K562 (cell line): Measurements from ENCODE around the gene ANO10. TPM values are rescaled to one million over a fixed set of nuclear protein-coding genes. Genes with fewer than 3 reads are reported as not detected.
A peak's percentile ranks its signal among the peaks of the same experiment; 100 is the strongest.

Experiments used
- ATAC-seq: fragments of 200-7000 bp; cut with Tn5 transposase; 3 replicates; pipeline ENCODE4 v1.9.1; 2020; ENCODE audit warnings: moderate library complexity
- BruUV-seq: library from RNA; stranded (reverse); fragments of 400-500 nt; replicated peaks from 2 replicates; lab custom pipeline; 2021; lab: Mats Ljungman, UMichigan
- CTCF ChIA-PET: fragments of 300-600 bp; formaldehyde crosslinking; extraction: SDS; loops from one replicate; lab custom pipeline; 2021; ENCODE audit warnings: low intra/inter-chr PET ratio; lab: Yijun Ruan, JAX
- POLR2A ChIA-PET: fragments of 300-600, 350-650 bp; sonication (Branson Sonifier 250); formaldehyde crosslinking; extraction: SDS; loops from one replicate; lab custom pipeline; 2021; ENCODE audit warnings: antibody characterized with exemption, inconsistent platforms; lab: Yijun Ruan, JAX
- DNase-seq, 4 experiments: peaks; one replicate each; pipeline versions ENCODE4 v3.0.0 to v3.0.0-alpha.2; 2011 to 2018; ENCODE audit warnings: low spot score in 3 of 4, mixed read lengths in 3 of 4; ENCODE audit errors: extremely low read depth in 1 of 4
- FAIRE-seq: peaks from 2 replicates; lab custom pipeline; 2011; peaks lifted over from hg19 to GRCh38; lab: Jason Lieb, UNC
- H2AFZ ChIP-seq: 2 replicates; pipeline ENCODE4 v1.6.0; 2011; ENCODE audit warnings: low read depth, low read length, control low read depth, inconsistent platforms
- H3K27ac ChIP-seq: fragments of 200-600 bp; 3 replicates; pipeline ENCODE4 v1.8.0; 2011; ENCODE audit warnings: low read depth, mild to moderate bottlenecking, control low read depth, inconsistent platforms, low read length, moderate library complexity, mixed read lengths; ENCODE audit errors: extremely low read depth
- H3K27me3 ChIP-seq, 2 experiments: fragments of 300-600 bp in 1 of 2; 2 replicates in 1 of 2; 3 replicates in 1 of 2; pipeline versions ENCODE4 v1.6.0 to v1.8.0; 2011; ENCODE audit warnings: inconsistent platforms in 2 of 2, low read length in 2 of 2, mild to moderate bottlenecking in 1 of 2, mixed read lengths in 1 of 2, moderate library complexity in 1 of 2; ENCODE audit not compliant: control insufficient read depth in 2 of 2, insufficient read depth in 2 of 2
- H3K36me3 ChIP-seq: fragments of 300-600 bp; 3 replicates; pipeline ENCODE4 v1.8.0; 2011; ENCODE audit warnings: mild to moderate bottlenecking, low read length, inconsistent platforms; ENCODE audit not compliant: control insufficient read depth, insufficient read depth
- H3K4me1 ChIP-seq, 2 experiments: fragments of 200-600 bp in 1 of 2; replicated peaks in 1 of 2; 2 replicates in 1 of 2; 3 replicates in 1 of 2; pipeline versions ENCODE4 v1.5.1 to v1.8.0; 2011; ENCODE audit warnings: inconsistent platforms in 2 of 2, low read length in 2 of 2, mild to moderate bottlenecking in 1 of 2, mixed read lengths in 1 of 2, moderate library complexity in 1 of 2; ENCODE audit not compliant: control insufficient read depth in 2 of 2, insufficient read depth in 2 of 2
- H3K4me2 ChIP-seq: 2 replicates; pipeline ENCODE4 v1.6.1; 2011; ENCODE audit warnings: low read length, control low read depth, inconsistent platforms, mixed read lengths; ENCODE audit not compliant: insufficient read depth
- H3K4me3 ChIP-seq: fragments of 200-600 bp; sonication (generic), shearing (Covaris generic); 2 replicates; pipeline ENCODE4 v1.5.1; 2016; ENCODE audit warnings: control low read depth, inconsistent platforms
- H3K79me2 ChIP-seq: fragments of 200-600 bp; 3 replicates; pipeline ENCODE4 v1.8.0; 2011; ENCODE audit warnings: low read length, inconsistent platforms; ENCODE audit not compliant: control insufficient read depth, insufficient read depth
- H3K9ac ChIP-seq, 2 experiments: 2 replicates each; pipeline versions ENCODE4 v1.6.0 to v1.6.1; 2011; ENCODE audit warnings: low read depth in 2 of 2, low read length in 2 of 2, control low read depth in 1 of 2, inconsistent platforms in 1 of 2, mild to moderate bottlenecking in 1 of 2, mixed read lengths in 1 of 2; ENCODE audit not compliant: insufficient read depth in 1 of 2
- H3K9me1 ChIP-seq: one replicate; pipeline ENCODE4 v1.6.0; 2011; ENCODE audit warnings: inconsistent platforms, mild to moderate bottlenecking, low read length, moderate library complexity; ENCODE audit not compliant: control insufficient read depth, insufficient read depth
- H3K9me3 ChIP-seq: replicated peaks from 2 replicates; pipeline ENCODE4 v1.5.1; 2011; ENCODE audit warnings: low read depth, low read length, inconsistent platforms; ENCODE audit not compliant: control insufficient read depth, insufficient read depth
- H4K20me1 ChIP-seq: replicated peaks from 2 replicates; pipeline ENCODE4 v1.6.1; 2011; ENCODE audit warnings: low read length, inconsistent platforms, mixed read lengths; ENCODE audit not compliant: control insufficient read depth, insufficient read depth
- CBX1 ChIP-seq: sonication (generic); IDR thresholded peaks from 2 replicates; pipeline ENCODE4 v1.6.1; 2016; ENCODE audit warnings: antibody characterized with exemption, low read depth, mild to moderate bottlenecking
- GATAD2A ChIP-seq: fragments of 450-650 bp; IDR thresholded peaks from 2 replicates; pipeline ENCODE4 v1.6.1; 2017
- KAT8 ChIP-seq: fragments of 450-650 bp; IDR thresholded peaks from 2 replicates; pipeline ENCODE4 v1.6.1; 2016; ENCODE audit warnings: low read depth, mild to moderate bottlenecking
- MEIS2 ChIP-seq: fragments of 450-650 bp; IDR thresholded peaks from 2 replicates; pipeline ENCODE4 v1.6.1; 2014; ENCODE audit warnings: mild to moderate bottlenecking; ENCODE audit not compliant: partially characterized antibody
- NEUROD1 ChIP-seq: fragments of 150-350 bp; IDR thresholded peaks from 2 replicates; pipeline ENCODE4 v1.6.1; 2014; ENCODE audit warnings: borderline replicate concordance, low read length, low read depth; ENCODE audit not compliant: partially characterized antibody
- RBM25 ChIP-seq: fragments of 200-400 bp; formaldehyde crosslinking; IDR thresholded peaks from 2 replicates; pipeline ENCODE4 v1.6.1; 2018; ENCODE audit warnings: low read length, low read depth, moderate library complexity; ENCODE audit not compliant: severe bottlenecking
- RHOXF2B ChIP-seq: fragments of 250-450 bp; sonication (Bioruptor Pico); conservative IDR thresholded peaks from 2 replicates; pipeline ENCODE4 v1.5.1; 2021
- ZBED1 ChIP-seq: IDR thresholded peaks from 2 replicates; pipeline ENCODE4 v1.6.1; 2014
- ZBTB1 ChIP-seq: sonication (generic); formaldehyde crosslinking; IDR thresholded peaks from 2 replicates; pipeline ENCODE4 v1.8.1; 2023; ENCODE audit warnings: missing genetic modification reagents, low read depth, mild to moderate bottlenecking, borderline replicate concordance
- ZNF124 ChIP-seq: sonication (generic); formaldehyde crosslinking; IDR thresholded peaks from 2 replicates; pipeline ENCODE4 v1.8.1; 2022; ENCODE audit warnings: missing genetic modification reagents
- ZNF436 ChIP-seq: fragments of 250-450, 450-650 bp; sonication (Bioruptor Pico); formaldehyde crosslinking; IDR thresholded peaks from 2 replicates; pipeline ENCODE4 v1.7.0; 2020; ENCODE audit warnings: mild to moderate bottlenecking
- ZNF586 ChIP-seq: fragments of 450-650 bp; formaldehyde crosslinking; conservative IDR thresholded peaks from 2 replicates; pipeline ENCODE4 v1.4.0; 2020; ENCODE audit warnings: mild to moderate bottlenecking, moderate library complexity
- ZNF696 ChIP-seq: fragments of 250-450 bp; sonication (Bioruptor Pico); conservative IDR thresholded peaks from 2 replicates; pipeline ENCODE4 v1.4.0; 2020; ENCODE audit warnings: mild to moderate bottlenecking, moderate library complexity
- WGBS: fragments of 100-300 bp; shearing (Covaris generic); methylation state at CpG from one replicate; pipeline ENCODE4 v1.1.6; 2016; ENCODE audit warnings: low coverage, mixed read lengths; ENCODE audit not compliant: insufficient coverage; ENCODE audit errors: missing lambda C conversion rate; 5-methylcytosine and 5-hydroxymethylcytosine counted together
- in situ Hi-C: fragments of 300-500 bp; cut with MboI; formaldehyde crosslinking; loops from 4 replicates; pipeline ENCODE4 v1.15.0; 2018; ENCODE audit warnings: inconsistent platforms, mixed read lengths
- intact Hi-C: fragments of 100-400 bp; cut with micrococcal nuclease; formaldehyde crosslinking; loops from 2 replicates; pipeline ENCODE4 v1.14.2; 2022
- polyA plus RNA-seq, 8 experiments: library from polyadenylated mRNA; depleted of rRNA in 4 of 8; stranded (reverse) in 5 of 8; unstranded in 3 of 8; fragments of >200 nt; fragmentation: Nextera tagmentation in 2 of 8; fragmentation: Illumina TruSeq in 1 of 8; extraction: Ambion mirVana in 2 of 8; extraction: Trizol in 1 of 8; gene quantifications; 2 replicates each; pipeline versions ENCODE4 v1.2.1 to v1.2.3, GENCODE V29; 2011 to 2014; ENCODE audit warnings: inconsistent platforms in 1 of 8, missing spikeins in 1 of 8
- total RNA-seq, 7 experiments: library from RNA; depleted of rRNA in 6 of 7; stranded (reverse); fragments of >200 nt in 6 of 7; fragmentation: Illumina TruSeq in 2 of 7; extraction: Trizol in 2 of 7; gene quantifications; 2 replicates each; pipeline versions ENCODE4 v1.2.1 to v1.2.3, GENCODE V29; 2011 to 2021; ENCODE audit warnings: low replicate concordance in 1 of 7
- TF ChIP-seq, protein P1 (sequence below): IDR thresholded peaks from 2 replicates; pipeline ENCODE4 v1.6.1; 2012; ENCODE audit warnings: low read depth, low read length, improper control_type of control experiment, borderline replicate concordance
- TF ChIP-seq, protein P2 (sequence below): fragments of 450-650 bp; IDR thresholded peaks from 2 replicates; pipeline ENCODE4 v1.6.1; 2017; ENCODE audit warnings: antibody characterized with exemption
- TF ChIP-seq, protein P3 (sequence below): fragments of 250-450 bp; sonication (Bioruptor Pico); IDR thresholded peaks from 2 replicates; pipeline ENCODE4 v1.4.0; 2020; ENCODE audit warnings: borderline replicate concordance
- TF ChIP-seq, protein P4 (sequence below): fragments of 450-650 bp; formaldehyde crosslinking; IDR thresholded peaks from 2 replicates; pipeline ENCODE4 v1.4.0; 2020; ENCODE audit warnings: mild to moderate bottlenecking, moderate library complexity

ANO10 gene
- total and polyA plus RNA-seq, 9 of the 15 experiments (the other 6 are each of a cell fraction or from before 2014, with no cell fraction given), result 6.4 to 46.0 (median 32.3) TPM

DNA sequence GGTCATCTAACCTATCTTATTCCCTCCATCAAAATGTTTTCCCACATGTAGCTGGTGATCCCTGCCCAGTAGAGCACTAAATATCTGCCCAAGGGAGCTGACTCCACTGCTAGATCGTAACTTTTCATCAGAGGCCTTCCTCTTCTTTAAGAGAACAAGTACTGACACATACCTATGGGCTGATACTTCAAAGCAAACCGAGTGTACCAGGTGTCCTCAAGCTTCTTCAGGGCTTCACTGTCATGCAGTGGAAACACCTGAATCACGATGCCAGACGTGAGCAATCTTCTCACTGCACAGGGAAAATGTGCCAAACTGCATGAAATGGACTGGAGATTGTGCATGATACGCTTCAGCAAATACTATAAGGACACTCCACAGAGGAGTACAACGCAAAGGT lies 41.6 kb downstream of the ANO10 start:
- peak; percentile 26 for FAIRE-seq
- Histone ChIP-seq H3K9me1 (no peaks in the 10 kb centered on the region), H3K9me3 (no peaks in the 10 kb centered on the region), H3K27me3 (no peaks in the 10 kb centered on the region), H3K4me3 (no peak overlapping the region), H2AFZ (no peak overlapping the region), H3K4me2 (no peak overlapping the region), H3K4me1 (peaks cover 11 to 31% of the 10 kb centered on the region in 2 experiments), H4K20me1 (no peaks in the 10 kb centered on the region), H3K27ac (no peak overlapping the region), H3K79me2 (peaks cover 6% of the 10 kb centered on the region; the same call in 1 of the 3 replicates), H3K36me3 (peaks cover 19% of the 10 kb centered on the region; the same call in 2 of the 3 replicates), H3K9ac (no peak overlapping the region)
- no peak for DNase-seq
- ChIA-PET CTCF (no interaction called here), POLR2A (interaction anchor here (1.9 kb wide), 1 partner anchor 10 kb away, joined by 6 read pairs; no protein-coding TSS in a partner anchor)
- 75% methylated on average over 6 of the region's 6 CpGs for WGBS
- in situ Hi-C loops, result no loop called here
- ATAC-seq, result no peak
- intact Hi-C loops, result loop anchor here (5.0 kb wide), 1 partner anchor 42 kb away; the partner anchor contains the start of gene ANO10
- TF ChIP-seq ZNF436 (CRISPR knock-in tag) (no peak), ZBED1 (no peak), GATAD2A (no peak), NEUROD1 (no peak), ZNF696 (CRISPR knock-in tag) (no peak), ZNF586 (no peak), ZBTB1 (CRISPR knock-in tag) (no peak), KAT8 (no peak), RBM25 (no peak), MEIS2 (no peak), CBX1 (no peak), RHOXF2B (CRISPR knock-in tag) (no peak), ZNF124 (CRISPR knock-in tag) (no peak)
- TF ChIP-seq, protein P1, sequence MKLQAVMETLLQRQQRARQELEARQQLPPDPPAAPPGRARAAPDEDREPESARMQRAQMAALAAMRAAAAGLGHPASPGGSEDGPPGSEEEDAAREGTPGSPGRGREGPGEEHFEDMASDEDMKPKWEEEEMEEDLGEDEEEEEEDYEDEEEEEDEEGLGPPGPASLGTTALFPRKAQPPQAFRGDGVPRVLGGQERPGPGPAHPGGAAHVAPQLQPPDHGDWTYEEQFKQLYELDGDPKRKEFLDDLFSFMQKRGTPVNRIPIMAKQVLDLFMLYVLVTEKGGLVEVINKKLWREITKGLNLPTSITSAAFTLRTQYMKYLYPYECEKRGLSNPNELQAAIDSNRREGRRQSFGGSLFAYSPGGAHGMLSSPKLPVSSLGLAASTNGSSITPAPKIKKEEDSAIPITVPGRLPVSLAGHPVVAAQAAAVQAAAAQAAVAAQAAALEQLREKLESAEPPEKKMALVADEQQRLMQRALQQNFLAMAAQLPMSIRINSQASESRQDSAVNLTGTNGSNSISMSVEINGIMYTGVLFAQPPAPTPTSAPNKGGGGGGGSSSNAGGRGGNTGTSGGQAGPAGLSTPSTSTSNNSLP, result no peak
- TF ChIP-seq, protein P2, sequence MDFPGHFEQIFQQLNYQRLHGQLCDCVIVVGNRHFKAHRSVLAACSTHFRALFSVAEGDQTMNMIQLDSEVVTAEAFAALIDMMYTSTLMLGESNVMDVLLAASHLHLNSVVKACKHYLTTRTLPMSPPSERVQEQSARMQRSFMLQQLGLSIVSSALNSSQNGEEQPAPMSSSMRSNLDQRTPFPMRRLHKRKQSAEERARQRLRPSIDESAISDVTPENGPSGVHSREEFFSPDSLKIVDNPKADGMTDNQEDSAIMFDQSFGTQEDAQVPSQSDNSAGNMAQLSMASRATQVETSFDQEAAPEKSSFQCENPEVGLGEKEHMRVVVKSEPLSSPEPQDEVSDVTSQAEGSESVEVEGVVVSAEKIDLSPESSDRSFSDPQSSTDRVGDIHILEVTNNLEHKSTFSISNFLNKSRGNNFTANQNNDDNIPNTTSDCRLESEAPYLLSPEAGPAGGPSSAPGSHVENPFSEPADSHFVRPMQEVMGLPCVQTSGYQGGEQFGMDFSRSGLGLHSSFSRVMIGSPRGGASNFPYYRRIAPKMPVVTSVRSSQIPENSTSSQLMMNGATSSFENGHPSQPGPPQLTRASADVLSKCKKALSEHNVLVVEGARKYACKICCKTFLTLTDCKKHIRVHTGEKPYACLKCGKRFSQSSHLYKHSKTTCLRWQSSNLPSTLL, result no peak
- TF ChIP-seq, protein P3, sequence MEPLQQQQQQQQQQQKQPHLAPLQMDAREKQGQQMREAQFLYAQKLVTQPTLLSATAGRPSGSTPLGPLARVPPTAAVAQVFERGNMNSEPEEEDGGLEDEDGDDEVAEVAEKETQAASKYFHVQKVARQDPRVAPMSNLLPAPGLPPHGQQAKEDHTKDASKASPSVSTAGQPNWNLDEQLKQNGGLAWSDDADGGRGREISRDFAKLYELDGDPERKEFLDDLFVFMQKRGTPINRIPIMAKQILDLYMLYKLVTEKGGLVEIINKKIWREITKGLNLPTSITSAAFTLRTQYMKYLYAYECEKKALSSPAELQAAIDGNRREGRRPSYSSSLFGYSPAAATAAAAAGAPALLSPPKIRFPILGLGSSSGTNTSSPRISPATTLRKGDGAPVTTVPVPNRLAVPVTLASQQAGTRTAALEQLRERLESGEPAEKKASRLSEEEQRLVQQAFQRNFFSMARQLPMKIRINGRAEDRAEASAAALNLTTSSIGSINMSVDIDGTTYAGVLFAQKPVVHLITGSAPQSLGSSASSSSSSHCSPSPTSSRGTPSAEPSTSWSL (CRISPR knock-in tag), result no peak
- TF ChIP-seq, protein P4, sequence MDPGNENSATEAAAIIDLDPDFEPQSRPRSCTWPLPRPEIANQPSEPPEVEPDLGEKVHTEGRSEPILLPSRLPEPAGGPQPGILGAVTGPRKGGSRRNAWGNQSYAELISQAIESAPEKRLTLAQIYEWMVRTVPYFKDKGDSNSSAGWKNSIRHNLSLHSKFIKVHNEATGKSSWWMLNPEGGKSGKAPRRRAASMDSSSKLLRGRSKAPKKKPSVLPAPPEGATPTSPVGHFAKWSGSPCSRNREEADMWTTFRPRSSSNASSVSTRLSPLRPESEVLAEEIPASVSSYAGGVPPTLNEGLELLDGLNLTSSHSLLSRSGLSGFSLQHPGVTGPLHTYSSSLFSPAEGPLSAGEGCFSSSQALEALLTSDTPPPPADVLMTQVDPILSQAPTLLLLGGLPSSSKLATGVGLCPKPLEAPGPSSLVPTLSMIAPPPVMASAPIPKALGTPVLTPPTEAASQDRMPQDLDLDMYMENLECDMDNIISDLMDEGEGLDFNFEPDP, result no peak
- TF ChIP-seq, all 486 proteins: peak for 0
- BruUV-seq, result no TSS peak
